ENCODE measurements around the gene CARMIL1.

CARMIL1 gene

GRCh38 chr6:25309886-25310285 lies 30.7 kb downstream of the CARMIL1 start:
- DNase-seq (ENCODE audit: low read depth), result no peak

DNA sequence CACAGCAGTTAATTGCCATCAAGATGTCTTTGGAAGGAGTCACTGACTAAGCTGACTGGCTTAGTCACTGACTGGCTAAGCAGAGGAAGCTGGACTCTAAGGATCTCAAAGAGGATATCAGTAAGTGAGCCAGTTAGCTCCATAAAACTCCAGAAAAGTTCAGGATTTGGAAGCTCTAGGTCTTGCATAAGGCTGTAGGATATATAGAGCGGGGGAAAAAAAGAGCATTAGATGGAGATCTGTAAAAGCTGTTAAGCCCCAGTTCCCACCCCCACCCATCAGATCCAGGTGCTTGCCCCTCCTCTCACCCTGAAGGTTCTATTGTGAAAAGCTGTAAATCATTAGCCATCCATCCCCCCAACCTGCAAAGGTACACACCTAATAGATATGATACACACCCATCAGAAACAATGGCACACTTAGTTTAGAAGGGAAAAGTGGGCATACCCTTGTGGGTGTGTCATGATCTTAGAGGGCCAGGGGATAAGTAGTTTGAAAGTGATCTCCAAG lies 32.2 kb downstream of the CARMIL1 start:
- no peak for DNase-seq (ENCODE audit: low read depth)

GRCh38 chr6:25312034-25312620 lies 33.0 kb downstream of the CARMIL1 start:
- peak; percentile 50 for DNase-seq (ENCODE audit: low read depth)

DNA sequence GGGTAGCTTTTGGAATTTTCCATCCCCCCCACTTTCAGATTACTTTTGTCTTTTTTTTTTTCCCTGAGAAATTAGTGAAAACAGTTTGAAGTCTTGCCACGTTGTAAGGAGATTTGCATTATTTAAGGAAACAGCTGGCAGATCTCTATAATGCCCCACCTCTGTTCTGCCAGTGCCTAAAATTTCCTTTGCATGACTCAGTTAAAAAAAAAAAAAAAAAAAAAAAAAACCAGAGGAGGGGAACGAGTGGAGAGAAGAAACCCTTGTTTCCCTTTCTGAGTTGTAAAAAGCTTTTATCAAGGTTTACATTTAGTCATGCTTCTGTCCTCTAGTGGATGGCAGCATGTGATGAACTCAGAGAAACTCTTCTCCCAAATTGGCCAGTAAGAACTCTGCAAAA lies 33.5 kb downstream of the CARMIL1 start:
- peak; percentile 43 for DNase-seq (ENCODE audit: low read depth)

GRCh38 chr6:25314509-25315175 lies 35.5 kb downstream of the CARMIL1 start:
- no peak for DNase-seq (ENCODE audit: low read depth)

GRCh38 chr6:25315194-25316177 lies 36.3 kb downstream of the CARMIL1 start:
- no peak for DNase-seq (ENCODE audit: low read depth)

GRCh38 chr6:25316626-25317025 lies 37.5 kb downstream of the CARMIL1 start:
- DNase-seq (ENCODE audit: low read depth), result no peak

- no peak for DNase-seq (ENCODE audit: low read depth)
These were observed 39.4 kb downstream of the CARMIL1 start for GRCh38 chr6:25318589-25318988.

DNA sequence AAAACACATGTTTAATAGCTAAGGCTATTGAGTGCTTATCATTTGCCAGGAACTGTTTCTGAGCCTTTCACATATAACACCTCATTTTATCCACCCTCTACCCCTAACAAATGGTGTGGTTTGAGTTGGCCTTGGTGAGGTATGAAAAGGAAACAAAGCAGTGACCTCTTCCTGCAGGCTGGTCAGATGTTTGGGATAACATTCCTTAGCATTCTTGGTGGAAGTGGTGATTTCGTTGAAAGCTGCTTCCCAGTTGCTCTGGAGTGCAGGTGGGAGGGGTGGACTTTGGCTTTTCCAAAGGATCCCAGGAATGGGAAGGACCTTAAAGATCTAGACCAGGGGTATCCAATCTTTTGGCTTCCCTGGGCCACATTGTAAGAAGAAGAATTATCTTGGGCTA lies 41.3 kb downstream of the CARMIL1 start:
- no peak for DNase-seq (ENCODE audit: low read depth)

- no peak for DNase-seq (ENCODE audit: low read depth)
These were observed 43.5 kb downstream of the CARMIL1 start for GRCh38 chr6:25322692-25323091.

GRCh38 chr6:25324066-25324762 lies 45.0 kb downstream of the CARMIL1 start:
- DNase-seq (ENCODE audit: low read depth), result no peak

GRCh38 chr6:25326126-25326525 lies 47.0 kb downstream of the CARMIL1 start:
- DNase-seq (ENCODE audit: low read depth), result no peak

DNA sequence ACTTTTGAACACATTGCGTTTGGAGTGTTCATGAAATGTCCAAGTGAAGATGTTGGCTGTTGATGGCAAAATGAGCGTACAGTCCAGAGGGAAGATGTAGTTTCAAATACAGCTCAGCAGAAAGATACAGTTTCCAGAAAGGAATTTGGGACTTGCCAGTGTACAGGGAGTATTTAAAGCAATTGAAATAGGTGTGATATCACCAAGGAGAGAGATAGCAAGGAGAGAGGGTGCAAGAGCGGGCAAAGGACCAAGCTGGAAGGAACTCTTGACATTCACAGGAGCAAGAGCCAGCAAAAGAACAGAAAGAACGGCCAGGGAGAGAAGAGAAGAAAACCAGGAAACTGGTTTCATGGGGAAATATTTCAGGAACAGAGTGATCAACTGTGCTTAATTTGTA lies 47.8 kb downstream of the CARMIL1 start:
- DNase-seq (ENCODE audit: low read depth), result no peak

DNA sequence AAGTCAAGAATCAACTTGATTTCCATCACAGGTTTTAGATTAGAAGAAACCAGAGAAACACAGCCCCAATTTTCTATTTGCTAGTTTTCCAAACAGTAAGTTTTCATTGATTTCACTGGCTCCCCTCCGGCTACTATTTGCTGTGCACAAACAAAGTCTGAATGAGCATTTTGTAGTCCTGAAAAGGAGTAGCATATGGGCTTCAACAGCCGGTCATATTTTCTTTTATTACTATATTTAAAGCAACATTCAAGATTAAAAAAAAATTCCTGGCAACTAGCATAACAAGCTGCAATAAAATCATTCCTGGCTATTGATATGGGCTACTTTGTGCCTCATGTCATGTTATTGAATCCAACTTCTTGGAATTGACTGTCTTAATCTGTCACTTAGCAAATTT lies 48.3 kb downstream of the CARMIL1 start:
- DNase-seq (ENCODE audit: low read depth), result no peak

GRCh38 chr6:25329161-25329817 lies 50.1 kb downstream of the CARMIL1 start:
- no peak for DNase-seq (ENCODE audit: low read depth)

DNA sequence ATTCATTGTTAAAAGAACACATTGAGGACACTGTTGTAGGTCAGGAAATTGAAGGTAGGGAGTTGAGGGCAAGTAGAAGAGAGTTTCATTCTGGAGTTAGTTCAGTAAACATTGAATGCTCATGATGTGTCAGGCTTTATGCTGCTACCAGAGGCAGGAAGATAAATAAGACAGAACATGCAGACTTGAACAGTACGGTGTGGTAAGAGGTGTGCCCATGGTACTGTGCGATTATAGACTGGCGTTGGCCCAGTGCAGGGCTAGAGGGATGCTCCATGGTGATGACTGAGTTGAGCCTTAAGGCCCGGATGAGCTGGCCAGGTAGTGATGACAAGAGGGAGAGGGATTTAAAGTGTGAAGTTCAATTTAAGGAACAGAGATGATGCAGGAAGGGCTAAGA lies 50.8 kb downstream of the CARMIL1 start:
- DNase-seq (ENCODE audit: low read depth), result no peak

- DNase-seq (ENCODE audit: low read depth), result no peak
These were observed 51.9 kb downstream of the CARMIL1 start for GRCh38 chr6:25330796-25331685.

GRCh38 chr6:25332165-25332564 lies 53.0 kb downstream of the CARMIL1 start:
- DNase-seq (ENCODE audit: low read depth), result no peak

DNA sequence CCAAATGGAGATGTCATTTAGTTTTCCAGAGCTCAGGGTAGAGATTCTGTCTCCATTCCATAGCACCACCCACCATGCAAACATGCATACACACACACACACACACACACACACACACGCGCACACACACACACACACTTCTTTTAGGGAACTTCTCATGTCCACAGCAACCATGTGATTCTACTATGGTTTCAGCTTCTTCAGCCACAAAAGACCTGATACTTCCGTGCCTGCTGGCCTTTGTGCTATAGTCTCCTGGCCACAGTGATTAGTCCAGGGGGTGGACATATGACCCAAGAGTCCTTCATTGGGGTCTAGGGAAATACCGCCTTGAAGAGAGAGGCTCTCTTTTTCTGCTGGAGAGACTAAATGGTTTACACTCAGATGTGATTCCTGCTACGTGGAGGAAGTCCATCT lies 53.5 kb downstream of the CARMIL1 start:
- DNase-seq (ENCODE audit: low read depth), result no peak

DNA sequence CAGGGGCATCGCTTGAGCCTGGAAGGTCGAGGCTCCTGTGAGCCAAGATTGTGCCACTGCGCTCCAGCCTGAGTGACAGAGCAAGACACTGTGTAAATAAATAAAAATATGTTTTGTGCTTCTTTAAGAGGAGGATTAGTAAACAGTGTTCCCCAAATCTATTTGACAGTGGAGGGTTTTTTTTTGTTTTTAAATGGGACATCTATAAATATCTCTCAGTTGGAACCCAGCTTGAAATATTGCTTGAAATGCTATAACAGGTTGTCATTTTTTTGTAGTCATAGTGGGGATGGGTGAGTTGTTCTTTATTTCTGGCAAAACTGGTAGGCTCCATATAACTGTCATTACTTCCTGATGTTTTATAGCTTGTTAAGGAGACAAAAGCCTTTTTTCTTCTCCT lies 54.3 kb downstream of the CARMIL1 start:
- no peak for DNase-seq (ENCODE audit: low read depth)
